ENCODE data around the gene CPSF2.

DNA sequence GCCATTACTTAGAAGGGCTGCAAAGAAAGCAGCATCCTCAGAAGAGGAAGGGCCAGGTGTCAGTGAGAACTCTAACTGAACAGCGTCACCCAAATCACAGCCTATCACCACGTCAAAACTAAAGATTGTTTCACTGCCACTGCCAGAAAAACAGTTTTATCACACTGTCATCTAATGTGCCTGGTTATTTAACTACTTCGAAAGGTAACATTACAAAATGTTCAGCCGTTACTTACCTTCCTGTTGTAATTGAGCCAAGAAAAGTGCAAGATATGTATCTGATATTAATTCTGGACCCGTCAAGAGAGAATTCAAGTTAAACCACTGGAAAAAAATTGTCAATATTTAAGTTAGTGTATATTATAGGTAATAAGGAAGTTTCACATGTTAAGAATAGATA lies 33.3 kb upstream of the CPSF2 start:
- no peak for TF ChIP-seq POLR2AphosphoS5 (IDR thresholded peaks at IDR 0.05; ENCODE audit: low read depth, low read length)
- no peak for TF ChIP-seq POLR2A (IDR thresholded peaks at IDR 0.05; ENCODE audit: low read depth, low read length)
- no peak for TF ChIP-seq TAF1 (IDR thresholded peaks at IDR 0.05; ENCODE audit: low read depth, low read length)

All from GM12891 (cell line).